ENCODE data around the gene RNF175.

RNF175 gene

DNA sequence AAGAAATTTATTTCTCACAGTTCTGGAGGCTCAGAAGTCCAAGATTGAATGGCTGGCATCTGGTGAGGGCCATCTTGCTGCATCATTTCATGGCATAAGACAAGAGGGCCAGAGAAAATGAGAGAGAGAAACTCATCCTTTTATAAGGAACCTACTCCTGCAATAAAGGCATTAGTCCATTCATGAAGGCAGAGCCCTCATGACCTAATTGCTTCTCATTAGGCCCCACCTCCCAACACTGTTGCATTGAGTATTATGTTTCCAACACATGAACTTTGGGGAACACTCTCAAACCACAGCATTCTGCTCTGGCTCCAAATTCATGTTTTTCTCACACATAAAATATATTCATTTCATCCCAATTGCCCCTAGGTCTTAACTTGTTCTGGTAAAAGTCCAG lies 14.2 kb downstream of the RNF175 start:
- no peak overlapping the region for H3K27ac ChIP-seq (ENCODE audit: low read depth, low read length)
- H3K36me3 ChIP-seq (ENCODE audit: insufficient read depth, low read length): peaks cover 8% of the 10 kb centered on the region; the same call in 1 of the 2 replicates
- H3K4me3 ChIP-seq (ENCODE audit: low read length): no peak overlapping the region
- no peaks in the 10 kb centered on the region for H3K4me1 ChIP-seq (ENCODE audit: insufficient read depth, low read length)
- H3K9me3 ChIP-seq (ENCODE audit: insufficient read depth, low read depth, low read length): peaks cover 3% of the 10 kb centered on the region; the same call in 1 of the 2 replicates
- H3K9ac ChIP-seq (ENCODE audit: low read depth, low read length): no peak overlapping the region
- H3K27me3 ChIP-seq (ENCODE audit: insufficient read depth, low read length): no peaks in the 10 kb centered on the region

DNA sequence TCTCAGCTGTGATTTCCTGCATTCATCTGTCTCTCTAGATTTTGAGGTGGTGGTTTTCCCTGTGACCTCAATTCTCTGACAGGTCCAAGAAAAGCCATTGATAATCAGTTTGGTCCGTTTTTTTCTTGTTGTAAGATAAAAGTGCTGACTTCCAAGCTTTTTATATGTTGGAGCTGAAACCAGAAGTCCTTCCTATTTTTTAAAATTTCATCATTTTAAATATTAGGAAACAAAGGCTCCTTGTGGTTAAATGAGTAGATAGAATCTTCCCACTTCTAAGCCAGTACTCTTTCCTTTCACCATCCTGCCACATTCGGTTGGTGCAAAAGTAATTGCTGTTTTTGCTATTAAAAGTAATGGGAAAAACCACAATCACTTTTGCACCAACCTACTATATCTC lies 18.3 kb downstream of the RNF175 start:
- WGBS: 90% methylated on average over 1 of the region's 2 CpGs
- peaks cover 4% of the 10 kb centered on the region; the same call in 1 of the 2 replicates for H3K9me3 ChIP-seq (ENCODE audit: insufficient read depth, low read depth, low read length)
- H3K27ac ChIP-seq (ENCODE audit: low read depth, low read length): no peak overlapping the region
- H3K36me3 ChIP-seq (ENCODE audit: insufficient read depth, low read length): peaks cover 8% of the 10 kb centered on the region; the same call in 1 of the 2 replicates
- no peak overlapping the region for H3K9ac ChIP-seq (ENCODE audit: low read depth, low read length)
- H3K27me3 ChIP-seq (ENCODE audit: insufficient read depth, low read length): no peaks in the 10 kb centered on the region
- no peaks in the 10 kb centered on the region for H3K4me1 ChIP-seq (ENCODE audit: insufficient read depth, low read length)
- no peak overlapping the region for H3K4me3 ChIP-seq (ENCODE audit: low read length)

DNA sequence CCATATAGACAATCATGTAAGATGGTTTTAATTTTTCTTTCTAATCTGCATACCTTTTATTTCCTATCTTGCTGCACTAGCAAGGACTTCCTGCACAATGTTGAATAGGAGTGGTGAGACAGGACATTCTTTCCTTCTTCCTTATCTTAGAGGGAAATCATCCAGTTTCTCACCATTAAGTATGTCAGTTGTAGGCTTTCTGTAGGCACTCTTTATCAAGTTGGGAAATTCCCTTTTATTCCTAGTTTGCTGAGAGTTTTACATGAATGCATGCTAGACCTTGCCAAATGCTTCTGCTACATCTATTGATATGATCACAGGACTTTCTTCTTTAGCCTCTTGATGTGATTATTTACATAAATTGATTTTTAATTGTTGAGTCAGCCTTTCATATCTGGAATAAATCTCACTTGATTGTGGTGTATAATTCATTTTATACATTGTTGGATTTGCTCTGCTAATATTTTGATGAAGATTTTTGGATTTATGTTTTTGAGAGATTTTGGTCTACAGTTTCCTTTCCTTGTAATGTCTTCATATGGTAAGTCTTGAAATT lies 23.8 kb downstream of the RNF175 start:
- Histone ChIP-seq H3K27me3 (ENCODE audit: insufficient read depth, low read length) (no peaks in the 10 kb centered on the region), H3K36me3 (ENCODE audit: insufficient read depth, low read length) (no peaks in the 10 kb centered on the region), H3K9me3 (ENCODE audit: insufficient read depth, low read depth, low read length) (peaks cover 4% of the 10 kb centered on the region; the same call in 1 of the 2 replicates), H3K4me3 (ENCODE audit: low read length) (no peak overlapping the region), H3K9ac (ENCODE audit: low read depth, low read length) (no peak overlapping the region), H3K4me1 (ENCODE audit: insufficient read depth, low read length) (no peaks in the 10 kb centered on the region), H3K27ac (ENCODE audit: low read depth, low read length) (no peak overlapping the region)

DNA sequence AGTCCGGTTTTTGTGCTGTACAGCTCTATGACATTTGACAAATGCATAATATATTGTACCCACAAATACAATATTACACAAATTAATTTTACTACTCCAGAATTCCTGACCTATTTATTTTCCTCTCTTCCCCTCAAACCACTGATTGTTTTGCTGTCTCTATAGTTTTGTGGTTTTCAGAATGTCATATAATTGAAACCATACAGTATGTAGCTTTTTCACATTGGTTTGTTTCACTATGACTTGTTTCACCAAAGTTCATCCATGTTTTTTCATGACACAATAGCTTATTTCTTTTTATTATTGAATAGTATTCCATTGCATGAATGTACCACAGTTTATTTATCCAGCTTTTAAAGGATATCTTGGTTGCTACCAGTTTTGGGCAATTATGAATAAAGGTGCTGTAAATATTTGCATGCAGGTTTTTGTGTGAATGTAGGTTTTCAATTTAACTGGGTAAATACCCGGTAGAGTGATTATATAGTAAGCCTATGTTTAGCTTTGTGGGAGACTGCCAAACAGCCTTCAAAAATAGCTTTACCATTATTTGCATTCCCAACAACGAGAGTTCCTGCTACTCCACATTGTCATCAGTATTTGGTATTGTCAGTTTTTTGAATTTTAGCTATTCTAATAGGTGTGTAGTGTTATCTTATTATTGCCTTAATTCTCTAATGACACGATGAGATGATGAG lies 25.9 kb downstream of the RNF175 start:
- H3K9ac ChIP-seq (ENCODE audit: low read depth, low read length): no peak overlapping the region
- H3K4me3 ChIP-seq (ENCODE audit: low read length): no peak overlapping the region
- H3K4me1 ChIP-seq (ENCODE audit: insufficient read depth, low read length): no peaks in the 10 kb centered on the region
- 75% methylated on average over 2 of the region's 4 CpGs for WGBS
- no peaks in the 10 kb centered on the region for H3K9me3 ChIP-seq (ENCODE audit: insufficient read depth, low read depth, low read length)
- H3K36me3 ChIP-seq (ENCODE audit: insufficient read depth, low read length): no peaks in the 10 kb centered on the region
- no peaks in the 10 kb centered on the region for H3K27me3 ChIP-seq (ENCODE audit: insufficient read depth, low read length)
- no peak overlapping the region for H3K27ac ChIP-seq (ENCODE audit: low read depth, low read length)

DNA sequence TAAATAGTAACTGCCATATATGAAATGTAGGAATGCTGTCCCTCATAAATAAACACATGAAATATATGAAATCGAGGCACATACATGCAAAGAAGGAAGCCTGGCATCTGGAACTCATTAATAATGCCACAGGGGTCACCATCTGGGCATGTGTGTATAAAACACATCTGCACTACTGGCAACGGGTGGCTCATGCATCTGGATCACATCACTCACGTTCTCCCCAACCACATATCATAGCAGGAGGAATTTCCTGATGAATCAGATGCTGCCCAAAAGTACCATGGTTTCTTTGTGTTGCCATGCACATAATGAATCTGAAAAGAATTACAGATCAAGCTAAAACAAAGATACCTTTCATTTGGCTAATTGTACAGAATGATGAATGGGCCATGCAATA lies 28.6 kb downstream of the RNF175 start:
- Histone ChIP-seq H3K9ac (ENCODE audit: low read depth, low read length) (no peak overlapping the region), H3K4me3 (ENCODE audit: low read length) (no peak overlapping the region), H3K27ac (ENCODE audit: low read depth, low read length) (no peak overlapping the region), H3K9me3 (ENCODE audit: insufficient read depth, low read depth, low read length) (no peaks in the 10 kb centered on the region), H3K36me3 (ENCODE audit: insufficient read depth, low read length) (no peaks in the 10 kb centered on the region), H3K27me3 (ENCODE audit: insufficient read depth, low read length) (no peaks in the 10 kb centered on the region), H3K4me1 (ENCODE audit: insufficient read depth, low read length) (no peaks in the 10 kb centered on the region)
- WGBS: 94% methylated on average over 3 of the region's 3 CpGs

DNA sequence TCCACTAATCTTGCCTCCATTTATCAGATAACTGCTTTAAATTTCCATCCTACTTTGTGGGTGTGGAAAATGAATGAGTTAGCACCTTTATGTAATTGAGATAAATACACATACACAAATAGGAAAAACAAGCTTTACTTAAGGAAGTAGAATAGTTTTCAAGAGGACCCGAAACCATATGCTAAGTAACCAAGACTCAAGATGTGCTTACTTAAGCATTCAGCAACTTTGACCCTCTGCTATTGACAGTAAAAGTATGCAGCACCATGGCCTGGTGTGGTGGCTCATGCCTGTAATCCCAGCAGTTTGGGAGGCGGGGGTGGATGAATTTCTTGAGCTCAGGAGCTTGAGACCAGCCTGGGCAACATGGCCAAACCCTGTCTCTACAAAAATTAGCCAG lies 29.9 kb downstream of the RNF175 start:
- WGBS: 96% methylated on average over 2 of the region's 2 CpGs
- no peak overlapping the region for H3K9ac ChIP-seq (ENCODE audit: low read depth, low read length)

DNA sequence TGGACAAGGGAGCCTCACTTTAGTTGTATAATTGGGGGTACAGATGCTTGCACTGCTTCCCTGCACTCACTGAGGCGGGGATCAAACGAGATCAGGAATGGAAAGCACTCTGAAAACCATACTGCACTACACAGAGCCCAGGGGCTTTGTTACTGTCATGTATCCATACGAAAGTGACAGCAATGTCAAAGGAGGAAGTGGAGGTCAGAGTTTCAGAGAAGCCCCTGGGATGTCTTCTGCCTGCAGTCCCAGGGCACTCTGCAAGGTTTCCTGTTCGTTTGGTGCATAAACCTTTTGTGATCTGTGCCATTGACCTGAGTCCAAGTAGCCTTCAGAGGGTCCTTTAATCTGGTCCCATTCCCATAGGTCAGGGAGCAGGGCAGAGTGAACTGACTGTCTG lies 31.2 kb downstream of the RNF175 start:
- Histone ChIP-seq H3K27ac (ENCODE audit: low read depth, low read length) (no peak overlapping the region), H3K36me3 (ENCODE audit: insufficient read depth, low read length) (no peaks in the 10 kb centered on the region), H3K4me1 (ENCODE audit: insufficient read depth, low read length) (no peaks in the 10 kb centered on the region), H3K9ac (ENCODE audit: low read depth, low read length) (no peak overlapping the region), H3K9me3 (ENCODE audit: insufficient read depth, low read depth, low read length) (no peaks in the 10 kb centered on the region), H3K27me3 (ENCODE audit: insufficient read depth, low read length) (no peaks in the 10 kb centered on the region), H3K4me3 (ENCODE audit: low read length) (no peak overlapping the region)
- 85% methylated on average over 4 of the region's 4 CpGs for WGBS

More for the DNA sequence above, 29.9 kb downstream of the RNF175 start:
- no peaks in the 10 kb centered on the region for H3K27me3 ChIP-seq (ENCODE audit: insufficient read depth, low read length)
- no peaks in the 10 kb centered on the region for H3K9me3 ChIP-seq (ENCODE audit: insufficient read depth, low read depth, low read length)
- no peaks in the 10 kb centered on the region for H3K36me3 ChIP-seq (ENCODE audit: insufficient read depth, low read length)
- H3K4me3 ChIP-seq (ENCODE audit: low read length): no peak overlapping the region
- no peaks in the 10 kb centered on the region for H3K4me1 ChIP-seq (ENCODE audit: insufficient read depth, low read length)
- no peak overlapping the region for H3K27ac ChIP-seq (ENCODE audit: low read depth, low read length)

DNA sequence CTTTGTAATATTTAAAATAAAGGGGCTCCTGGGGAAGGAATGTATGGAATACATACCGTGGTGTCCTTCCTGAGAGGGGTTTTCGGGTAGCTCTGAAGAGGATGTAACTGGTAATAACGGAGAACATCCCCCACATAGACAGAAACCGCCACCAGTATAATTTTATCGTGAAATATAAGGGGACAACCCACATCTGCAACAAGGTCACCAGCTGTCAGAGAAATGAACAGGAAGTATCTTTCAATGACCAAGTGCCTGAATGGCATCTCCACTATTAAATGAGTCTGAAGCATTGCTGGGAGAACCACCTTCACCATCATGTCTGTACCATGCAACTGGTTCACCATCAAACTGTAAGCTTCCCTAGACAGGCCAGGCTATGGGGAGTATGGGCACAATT lies 31.7 kb downstream of the RNF175 start:
- Histone ChIP-seq H3K27ac (ENCODE audit: low read depth, low read length) (no peak overlapping the region), H3K4me1 (ENCODE audit: insufficient read depth, low read length) (no peaks in the 10 kb centered on the region), H3K4me3 (ENCODE audit: low read length) (no peak overlapping the region), H3K9me3 (ENCODE audit: insufficient read depth, low read depth, low read length) (no peaks in the 10 kb centered on the region), H3K9ac (ENCODE audit: low read depth, low read length) (no peak overlapping the region), H3K27me3 (ENCODE audit: insufficient read depth, low read length) (no peaks in the 10 kb centered on the region), H3K36me3 (ENCODE audit: insufficient read depth, low read length) (no peaks in the 10 kb centered on the region)
- WGBS: 93% methylated on average over 3 of the region's 5 CpGs

DNA sequence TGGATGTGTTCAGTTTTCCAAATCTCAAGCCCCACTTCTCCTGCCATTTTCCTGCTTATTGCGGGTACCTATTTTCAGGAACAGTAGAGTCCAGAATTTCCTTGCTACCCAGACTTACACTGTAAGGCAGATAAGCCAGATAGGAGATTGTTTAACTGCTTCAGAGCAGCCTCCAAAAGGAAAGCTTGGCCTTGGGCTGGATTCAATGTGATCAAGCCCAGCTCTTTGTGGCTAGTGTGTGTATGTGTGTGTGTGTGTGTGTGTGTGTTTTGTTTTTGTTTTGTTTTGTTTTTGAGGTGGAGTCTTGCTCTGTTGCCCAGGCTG lies 34.0 kb downstream of the RNF175 start:
- WGBS: 80% methylated on average over 1 of the region's 1 CpG
- no peaks in the 10 kb centered on the region for H3K9me3 ChIP-seq (ENCODE audit: insufficient read depth, low read depth, low read length)
- H3K4me1 ChIP-seq (ENCODE audit: insufficient read depth, low read length): no peaks in the 10 kb centered on the region
- no peak overlapping the region for H3K4me3 ChIP-seq (ENCODE audit: low read length)
- no peaks in the 10 kb centered on the region for H3K36me3 ChIP-seq (ENCODE audit: insufficient read depth, low read length)
- no peak overlapping the region for H3K27ac ChIP-seq (ENCODE audit: low read depth, low read length)
- H3K9ac ChIP-seq (ENCODE audit: low read depth, low read length): no peak overlapping the region
- no peaks in the 10 kb centered on the region for H3K27me3 ChIP-seq (ENCODE audit: insufficient read depth, low read length)

DNA sequence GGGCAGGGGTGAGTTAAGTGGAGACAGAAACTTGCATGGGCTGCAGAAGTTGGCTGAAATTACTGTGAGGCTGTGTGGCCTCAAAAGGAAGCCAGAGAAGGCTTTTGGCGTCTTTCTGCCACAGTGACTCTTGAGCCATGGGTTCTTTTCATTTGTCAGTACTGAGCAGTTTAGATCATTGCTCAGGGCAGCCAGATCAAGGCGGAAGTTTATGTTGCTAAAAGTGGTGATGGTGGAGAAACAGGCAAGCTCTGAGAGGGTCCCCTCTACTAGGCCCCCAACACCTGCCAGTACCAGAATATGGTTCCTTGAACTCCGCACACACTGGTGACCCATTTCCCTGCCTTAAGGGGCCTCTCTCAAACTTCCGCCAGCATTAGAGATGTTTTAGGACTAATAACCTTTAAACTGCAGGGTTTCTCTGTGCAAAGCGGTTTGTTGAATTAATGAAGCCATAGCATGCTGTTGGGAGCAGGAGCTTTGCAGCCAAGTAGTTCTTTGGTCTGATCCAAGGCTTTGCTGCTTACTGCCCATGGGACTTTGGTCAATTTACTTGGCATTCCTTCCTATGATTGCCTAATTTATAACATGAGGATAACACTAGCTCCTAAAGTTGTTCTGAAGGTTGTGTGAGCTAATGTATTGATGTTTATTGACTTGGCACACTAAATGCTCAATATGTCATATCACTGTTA lies 34.5 kb downstream of the RNF175 start:
- 91% methylated on average over 5 of the region's 5 CpGs for WGBS
- no peaks in the 10 kb centered on the region for H3K36me3 ChIP-seq (ENCODE audit: insufficient read depth, low read length)
- no peak overlapping the region for H3K27ac ChIP-seq (ENCODE audit: low read depth, low read length)
- H3K4me1 ChIP-seq (ENCODE audit: insufficient read depth, low read length): no peaks in the 10 kb centered on the region
- H3K9ac ChIP-seq (ENCODE audit: low read depth, low read length): no peak overlapping the region
- no peaks in the 10 kb centered on the region for H3K9me3 ChIP-seq (ENCODE audit: insufficient read depth, low read depth, low read length)
- H3K27me3 ChIP-seq (ENCODE audit: insufficient read depth, low read length): no peaks in the 10 kb centered on the region
- H3K4me3 ChIP-seq (ENCODE audit: low read length): no peak overlapping the region

DNA sequence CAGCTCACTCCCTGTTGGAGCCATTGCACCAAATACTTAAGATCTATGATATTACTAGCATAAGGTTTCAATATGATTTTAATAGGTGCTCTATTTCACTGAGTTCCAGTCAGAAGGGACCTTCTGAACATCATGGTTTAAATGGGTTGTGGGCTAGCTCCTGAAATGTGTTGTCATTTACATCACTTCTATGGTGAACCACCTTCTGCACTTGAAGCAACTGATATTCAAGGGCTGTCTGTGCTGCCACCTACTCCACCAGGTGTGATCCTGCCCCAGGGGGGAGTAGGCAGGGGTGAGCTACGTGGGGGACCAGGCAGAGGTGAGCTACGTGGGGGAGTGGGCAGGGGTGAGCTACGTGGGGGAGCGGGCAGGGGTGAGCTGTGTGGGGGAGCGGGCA lies 35.2 kb downstream of the RNF175 start:
- no peaks in the 10 kb centered on the region for H3K9me3 ChIP-seq (ENCODE audit: insufficient read depth, low read depth, low read length)
- no peak overlapping the region for H3K9ac ChIP-seq (ENCODE audit: low read depth, low read length)
- H3K36me3 ChIP-seq (ENCODE audit: insufficient read depth, low read length): no peaks in the 10 kb centered on the region
- no peak overlapping the region for H3K27ac ChIP-seq (ENCODE audit: low read depth, low read length)
- no peaks in the 10 kb centered on the region for H3K27me3 ChIP-seq (ENCODE audit: insufficient read depth, low read length)
- no peaks in the 10 kb centered on the region for H3K4me1 ChIP-seq (ENCODE audit: insufficient read depth, low read length)
- H3K4me3 ChIP-seq (ENCODE audit: low read length): no peak overlapping the region
- WGBS: 85% methylated on average over 5 of the region's 5 CpGs
